HL-60/S4 (cell line): ENCODE results near the gene JMJD1C.
"Not testable (repeated sequence)": the region's sequence is repeated elsewhere in the genome, so short reads cannot be mapped to it uniquely, and the experiment has no call there.

ENCODE experiments used
- in situ Hi-C: fragments of 300-500 bp; cut with MboI; formaldehyde crosslinking; loops from 2 replicates; pipeline ENCODE4 v1.14.3; 2022; ENCODE audit warnings: low sequenced_read_pairs

JMJD1C gene, protein sequence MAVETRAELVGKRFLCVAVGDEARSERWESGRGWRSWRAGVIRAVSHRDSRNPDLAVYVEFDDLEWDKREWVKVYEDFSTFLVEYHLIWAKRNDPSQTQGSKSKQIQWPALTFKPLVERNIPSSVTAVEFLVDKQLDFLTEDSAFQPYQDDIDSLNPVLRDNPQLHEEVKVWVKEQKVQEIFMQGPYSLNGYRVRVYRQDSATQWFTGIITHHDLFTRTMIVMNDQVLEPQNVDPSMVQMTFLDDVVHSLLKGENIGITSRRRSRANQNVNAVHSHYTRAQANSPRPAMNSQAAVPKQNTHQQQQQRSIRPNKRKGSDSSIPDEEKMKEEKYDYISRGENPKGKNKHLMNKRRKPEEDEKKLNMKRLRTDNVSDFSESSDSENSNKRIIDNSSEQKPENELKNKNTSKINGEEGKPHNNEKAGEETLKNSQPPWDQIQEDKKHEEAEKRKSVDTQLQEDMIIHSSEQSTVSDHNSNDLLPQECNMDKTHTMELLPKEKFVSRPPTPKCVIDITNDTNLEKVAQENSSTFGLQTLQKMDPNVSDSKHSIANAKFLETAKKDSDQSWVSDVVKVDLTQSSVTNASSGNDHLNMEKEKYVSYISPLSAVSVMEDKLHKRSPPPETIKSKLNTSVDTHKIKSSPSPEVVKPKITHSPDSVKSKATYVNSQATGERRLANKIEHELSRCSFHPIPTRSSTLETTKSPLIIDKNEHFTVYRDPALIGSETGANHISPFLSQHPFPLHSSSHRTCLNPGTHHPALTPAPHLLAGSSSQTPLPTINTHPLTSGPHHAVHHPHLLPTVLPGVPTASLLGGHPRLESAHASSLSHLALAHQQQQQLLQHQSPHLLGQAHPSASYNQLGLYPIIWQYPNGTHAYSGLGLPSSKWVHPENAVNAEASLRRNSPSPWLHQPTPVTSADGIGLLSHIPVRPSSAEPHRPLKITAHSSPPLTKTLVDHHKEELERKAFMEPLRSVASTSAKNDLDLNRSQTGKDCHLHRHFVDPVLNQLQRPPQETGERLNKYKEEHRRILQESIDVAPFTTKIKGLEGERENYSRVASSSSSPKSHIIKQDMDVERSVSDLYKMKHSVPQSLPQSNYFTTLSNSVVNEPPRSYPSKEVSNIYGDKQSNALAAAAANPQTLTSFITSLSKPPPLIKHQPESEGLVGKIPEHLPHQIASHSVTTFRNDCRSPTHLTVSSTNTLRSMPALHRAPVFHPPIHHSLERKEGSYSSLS (N-terminal part only)

DNA sequence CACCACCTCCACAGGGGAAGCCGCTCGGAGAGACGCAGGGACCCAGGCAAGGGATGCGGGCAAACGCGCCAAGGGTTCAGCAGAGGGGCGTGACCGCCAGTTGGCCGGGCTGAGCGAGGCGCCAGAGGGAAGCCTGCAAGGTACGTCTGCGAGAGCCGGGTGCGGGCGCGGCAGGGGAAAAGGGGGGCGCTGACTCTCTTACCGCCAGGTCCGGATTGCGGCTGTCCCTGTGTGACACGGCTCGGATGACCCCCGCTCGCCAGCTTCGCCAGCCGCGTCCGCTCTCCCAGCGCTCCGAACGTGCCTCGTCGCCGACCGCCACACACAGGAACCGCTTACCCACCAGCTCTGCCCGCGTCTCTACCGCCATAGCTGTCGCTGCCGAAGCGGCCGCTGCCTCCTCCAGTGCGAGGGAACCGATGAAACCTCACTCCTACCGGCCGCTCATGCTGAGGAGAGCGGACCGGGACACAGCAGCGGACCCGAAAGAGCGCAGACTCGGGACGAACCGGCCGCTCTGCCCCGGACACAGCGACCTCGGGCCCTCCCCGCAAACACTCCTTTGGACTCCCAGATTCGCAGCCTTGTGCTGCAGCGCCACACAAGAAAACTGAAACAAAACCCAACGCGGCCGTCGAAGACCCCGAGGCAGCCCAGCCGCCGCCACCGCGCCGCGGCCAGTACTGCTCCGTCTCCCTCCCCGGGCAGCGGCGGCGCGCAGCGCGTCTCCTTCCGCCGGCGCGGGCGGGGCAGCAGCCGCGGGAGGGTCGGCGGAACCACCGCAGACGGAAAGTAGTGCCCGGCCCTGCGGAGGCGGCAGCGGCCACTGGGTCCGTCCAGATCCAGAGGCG lies at the start of gene JMJD1C:
Gene JMJD1C (minus strand): TSS at position 685 of the 851 bp plus-strand sequence. CDS start 315 bp downstream, at position 370.
- in situ Hi-C loops: no loop called here

DNA sequence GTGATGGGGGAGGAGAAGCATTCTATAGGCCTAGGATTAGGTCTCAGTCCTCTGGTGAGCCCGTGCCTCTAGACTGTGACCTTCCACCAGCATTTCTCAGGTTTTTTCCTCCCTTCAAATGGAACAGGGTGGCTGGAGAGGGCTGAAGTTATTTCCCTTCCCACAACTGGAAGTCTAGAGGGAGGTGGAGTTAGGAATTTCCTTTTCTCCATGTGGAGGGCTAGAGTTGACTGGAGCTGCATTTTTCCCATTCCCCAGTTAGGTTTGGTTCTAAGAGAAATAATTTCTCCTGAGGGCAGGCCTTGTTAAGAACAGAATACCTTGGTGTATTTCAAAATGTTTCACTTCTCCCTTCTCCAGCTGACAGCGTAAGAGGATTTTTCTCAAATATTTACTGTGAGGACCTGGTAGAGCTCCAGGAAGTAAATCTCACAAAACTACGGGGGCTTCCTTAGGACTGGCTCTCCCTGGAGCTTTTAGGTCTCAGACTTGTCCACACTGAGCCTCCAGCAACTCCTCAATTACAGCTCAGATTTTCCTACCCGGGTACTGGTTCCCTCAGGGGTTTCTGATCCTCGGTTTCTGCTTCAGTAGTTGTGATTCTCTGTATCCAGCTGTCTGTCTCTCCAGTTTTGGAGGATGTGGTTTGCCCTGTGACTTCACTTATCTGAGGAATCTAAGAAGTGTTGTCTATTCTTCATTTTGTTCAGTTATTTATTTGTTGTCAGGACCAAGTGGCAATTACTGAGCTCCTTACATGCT lies 49.4 kb upstream of the JMJD1C start:
- in situ Hi-C loops: no loop called here

DNA sequence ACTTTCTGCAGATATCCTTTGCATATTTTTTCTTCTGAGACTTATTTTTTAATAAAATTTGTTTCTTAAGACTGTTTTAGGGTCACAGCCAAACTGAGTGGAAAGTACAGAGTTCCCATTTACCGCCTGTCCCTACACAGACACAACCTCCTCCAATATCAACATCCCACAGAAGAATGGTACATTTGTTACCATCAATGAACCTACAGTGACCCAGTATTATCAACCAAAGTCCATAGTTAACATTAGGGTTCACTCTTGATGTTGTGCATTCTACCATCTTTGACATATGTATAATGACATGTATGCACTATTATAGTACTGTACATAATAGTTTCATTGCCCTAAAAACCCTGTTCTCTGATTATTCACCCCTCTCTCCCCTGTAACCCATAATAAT lies 40.8 kb upstream of the JMJD1C start:
- in situ Hi-C loops: no loop called here

DNA sequence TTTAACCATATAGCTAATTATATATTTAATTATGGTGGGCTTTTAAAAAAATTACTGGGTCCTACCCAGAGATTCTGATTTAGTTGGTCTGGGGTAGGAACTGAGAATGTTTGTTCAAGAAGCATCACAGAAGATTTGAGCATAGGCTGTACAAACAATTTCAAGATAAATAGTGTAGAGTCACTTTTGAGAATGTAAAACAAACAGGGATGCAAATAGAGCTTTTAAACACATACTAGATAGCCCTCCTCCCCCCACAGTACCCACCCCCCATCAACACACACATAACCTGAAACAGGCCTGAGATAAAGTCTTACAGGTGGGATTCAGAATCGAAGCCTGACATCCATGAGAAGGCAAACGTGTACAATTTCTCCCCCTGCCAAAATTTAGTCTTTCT lies 39.8 kb upstream of the JMJD1C start:
- in situ Hi-C loops: no loop called here

DNA sequence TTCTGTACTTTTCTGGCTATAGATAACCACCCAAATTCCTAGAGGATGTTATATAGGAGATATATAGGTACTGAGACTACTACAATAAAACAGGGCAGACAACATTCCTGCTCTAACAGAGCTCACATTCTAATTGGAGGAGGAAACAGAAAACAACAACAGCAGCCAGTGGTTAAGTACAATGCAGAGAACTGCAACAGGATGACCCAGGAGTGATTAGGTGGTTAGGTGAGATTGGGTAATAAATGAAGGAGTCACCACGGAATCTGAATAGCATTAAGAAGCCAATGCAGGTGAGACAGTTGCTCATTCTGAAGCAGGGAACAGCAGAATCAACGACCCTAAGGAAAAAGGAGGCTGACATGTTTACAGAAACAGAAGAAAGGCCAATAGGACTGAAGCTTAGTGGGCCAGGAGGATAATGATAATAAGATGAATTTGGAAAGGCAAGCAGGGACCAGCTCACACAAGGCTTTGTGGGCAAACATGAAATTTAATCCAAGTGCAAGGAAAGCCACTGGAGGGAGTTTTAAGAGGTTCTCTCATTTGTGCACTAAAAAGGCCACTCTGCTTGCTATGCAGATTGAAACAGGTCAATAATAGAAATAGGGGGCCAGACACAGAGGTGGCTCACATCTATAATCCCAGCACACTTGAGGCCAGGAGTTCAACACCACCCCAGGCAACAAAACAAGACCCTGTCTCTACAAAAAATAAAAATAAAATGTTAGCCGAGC lies 38.5 kb upstream of the JMJD1C start:
- in situ Hi-C loops: no loop called here

DNA sequence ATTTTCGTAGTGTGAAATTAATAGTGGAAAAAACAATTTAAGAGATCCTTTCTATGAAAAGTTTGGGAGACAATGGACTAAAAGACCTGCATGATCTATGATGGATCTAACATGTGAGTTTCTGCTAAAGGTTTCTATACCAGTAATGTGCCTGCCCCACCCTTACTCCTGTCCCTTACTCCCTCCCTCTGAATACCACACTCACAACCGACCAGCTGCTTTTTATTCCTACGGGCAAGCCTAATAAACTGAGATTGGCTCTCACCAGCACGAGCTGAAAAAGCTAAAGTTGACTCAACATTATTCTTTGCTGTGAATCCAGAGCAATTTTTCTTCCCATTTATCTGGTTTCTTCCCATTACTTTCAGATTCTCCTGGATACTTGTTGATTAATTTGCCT lies 37.6 kb upstream of the JMJD1C start:
- in situ Hi-C loops: no loop called here

DNA sequence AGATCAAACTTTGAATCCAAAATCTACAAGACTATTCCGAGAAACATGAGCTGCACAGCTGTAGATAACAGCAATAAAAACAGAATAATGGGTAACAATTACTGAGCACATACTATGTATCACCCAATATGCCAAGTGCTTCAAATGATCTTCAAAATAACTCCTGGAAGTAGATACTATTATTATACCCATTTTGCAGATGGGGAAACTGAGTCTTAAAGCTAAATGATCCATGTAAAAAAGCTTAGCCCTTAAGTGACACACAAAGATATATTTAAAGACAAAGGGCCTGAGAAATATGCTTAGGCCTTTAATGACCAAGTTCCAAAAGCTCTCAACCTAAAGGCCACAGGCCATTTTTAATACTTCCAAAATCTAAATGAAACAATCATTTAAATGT lies 37.1 kb upstream of the JMJD1C start:
- in situ Hi-C loops: no loop called here

DNA sequence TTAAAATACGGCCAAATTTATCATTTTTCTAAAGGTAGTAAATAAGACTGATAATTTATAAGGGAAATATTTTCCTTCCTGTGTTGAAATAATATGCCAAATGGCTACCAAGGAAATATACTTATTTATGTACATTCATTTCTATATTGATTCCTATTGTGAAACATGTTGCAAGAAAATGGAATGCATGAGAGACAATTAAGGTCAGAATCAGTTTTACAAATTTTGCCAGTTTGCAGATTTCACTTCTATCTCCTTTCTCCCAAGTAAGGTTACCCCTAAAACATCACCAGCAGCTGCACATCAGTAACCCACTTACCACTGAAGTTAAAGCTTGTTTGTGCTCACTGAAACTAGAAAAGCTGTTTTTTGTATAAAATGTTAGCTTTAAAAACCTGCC lies 36.2 kb upstream of the JMJD1C start:
- in situ Hi-C loops: no loop called here

DNA sequence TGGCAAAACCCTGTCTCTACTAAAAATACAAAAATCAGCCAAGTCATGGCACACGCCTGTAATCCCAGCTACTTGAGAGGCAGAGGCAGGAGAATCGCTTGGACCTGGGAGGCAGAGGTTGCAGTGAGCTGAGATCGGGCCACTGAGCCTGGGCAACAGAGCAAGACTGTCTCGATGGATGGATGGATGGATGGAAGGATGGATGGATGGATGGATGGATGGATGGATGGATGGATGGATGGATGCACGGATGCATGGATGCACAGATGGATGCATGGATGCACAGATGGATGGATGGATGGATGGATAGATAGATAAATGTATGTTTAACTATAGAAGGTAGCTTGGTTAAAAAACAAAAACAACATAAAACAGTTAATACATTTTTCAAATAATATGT lies 34.8 kb upstream of the JMJD1C start:
- in situ Hi-C loops: not testable (repeated sequence)

DNA sequence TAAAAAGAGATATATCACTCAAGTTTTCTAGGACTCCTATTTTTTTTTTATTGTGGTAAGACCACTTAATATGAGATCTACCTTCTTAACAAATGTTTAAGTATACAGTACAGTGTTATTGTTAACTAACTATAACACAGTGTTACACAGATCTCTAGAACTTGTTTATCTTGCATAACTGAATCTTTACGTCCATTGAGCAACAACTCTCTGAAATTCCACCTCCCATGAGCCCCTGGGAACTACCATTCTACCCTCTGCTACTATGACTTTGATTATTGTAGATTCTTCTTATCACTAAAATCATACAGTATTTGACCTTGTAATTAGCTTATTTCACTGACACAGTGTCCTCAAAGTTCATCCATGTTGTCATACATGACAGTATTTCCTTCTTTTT lies 32.9 kb upstream of the JMJD1C start:
- in situ Hi-C loops: no loop called here

DNA sequence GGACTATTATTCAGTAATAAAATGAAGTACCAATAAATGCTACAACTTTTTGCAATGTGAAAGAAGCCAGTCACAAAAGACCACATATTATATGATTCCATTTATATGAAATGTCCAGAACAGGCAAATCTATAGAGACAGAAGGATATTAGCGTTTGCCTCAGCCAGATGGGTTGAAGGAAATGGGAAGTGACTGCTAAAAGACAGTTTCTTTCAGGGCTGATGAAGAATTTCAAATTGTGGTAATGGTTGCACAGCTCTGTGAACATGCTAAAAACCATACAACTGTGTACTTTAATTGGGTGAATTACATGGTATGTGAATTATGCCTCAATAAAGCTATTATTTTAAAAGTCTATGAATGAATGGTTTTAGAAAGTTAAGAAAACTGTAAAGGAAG lies 31.5 kb upstream of the JMJD1C start:
- in situ Hi-C loops: no loop called here

DNA sequence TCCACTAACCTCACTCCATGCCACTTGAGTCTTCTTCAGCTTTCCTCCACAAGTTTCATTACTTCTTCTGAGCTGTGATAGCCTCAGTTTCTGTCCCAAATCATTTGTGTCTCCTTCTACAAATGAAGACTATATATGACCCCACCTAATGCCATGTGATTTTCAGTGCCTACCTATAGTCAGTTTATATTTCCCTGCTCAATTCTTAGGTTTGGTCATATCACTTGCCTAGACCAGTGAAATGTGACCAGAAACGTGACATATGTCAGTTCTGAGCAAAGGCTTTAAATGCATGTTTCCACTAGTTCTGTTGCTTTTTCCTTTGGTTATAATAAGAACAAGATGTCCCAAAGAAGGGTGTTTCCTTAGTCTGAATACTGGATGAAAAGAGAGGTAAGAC lies 30.8 kb upstream of the JMJD1C start:
- in situ Hi-C loops: no loop called here

DNA sequence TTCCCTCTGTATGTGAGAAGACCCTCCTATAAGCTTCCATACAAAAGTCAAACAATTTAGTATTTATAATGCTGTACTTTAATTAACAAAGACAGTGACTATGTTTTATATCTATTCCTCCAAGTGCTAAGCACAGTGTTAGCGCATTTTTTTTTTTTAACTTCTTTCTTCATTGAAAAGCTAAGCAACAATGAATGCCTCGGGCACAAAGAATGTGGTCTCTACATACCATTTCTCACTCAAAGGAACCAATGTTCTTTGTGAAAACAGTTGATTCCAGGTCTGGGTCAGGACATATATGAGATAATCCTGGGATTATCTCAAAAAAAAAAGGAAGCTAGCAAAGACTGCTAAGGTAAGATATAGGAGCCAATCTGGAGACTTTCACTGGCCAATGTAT lies 29.2 kb upstream of the JMJD1C start:
- in situ Hi-C loops: no loop called here

DNA sequence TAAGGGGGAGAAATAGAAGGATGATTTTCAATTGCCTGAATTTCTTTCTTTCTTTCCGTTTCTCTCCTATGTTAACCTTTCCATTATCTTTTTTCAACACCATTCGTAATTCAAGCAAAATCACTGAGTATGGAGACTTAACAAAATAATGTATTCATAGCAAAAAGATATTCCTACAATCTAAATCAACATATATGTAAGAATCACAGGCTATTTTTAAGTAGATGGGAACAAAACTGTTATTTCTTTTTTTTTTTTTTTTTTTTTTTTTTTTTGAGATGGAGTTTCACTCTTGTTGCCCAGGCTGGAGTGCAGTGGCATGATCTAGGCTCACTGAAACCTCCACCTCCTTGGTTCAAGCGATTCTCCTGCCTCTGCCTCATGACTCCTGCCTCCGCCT lies 27.2 kb upstream of the JMJD1C start:
- in situ Hi-C loops: no loop called here

DNA sequence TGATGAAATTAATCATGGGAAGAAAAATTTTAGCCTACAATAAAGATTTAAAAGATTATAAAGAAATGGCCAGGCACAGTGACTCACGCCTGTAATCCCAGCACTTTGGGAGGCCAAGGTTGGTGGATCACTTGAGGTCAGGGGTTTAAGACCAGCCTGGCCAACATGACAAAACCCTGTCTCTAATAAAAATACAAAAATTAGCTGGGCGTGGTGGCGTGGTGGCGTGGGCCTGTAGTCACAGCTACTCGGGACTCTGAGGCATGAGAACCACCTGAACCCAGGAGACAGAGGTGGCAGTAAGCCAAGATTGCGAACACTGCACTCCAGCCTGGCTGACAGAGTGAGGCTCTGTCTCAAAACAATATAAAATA lies 26.5 kb upstream of the JMJD1C start:
- in situ Hi-C loops: not testable (repeated sequence)

DNA sequence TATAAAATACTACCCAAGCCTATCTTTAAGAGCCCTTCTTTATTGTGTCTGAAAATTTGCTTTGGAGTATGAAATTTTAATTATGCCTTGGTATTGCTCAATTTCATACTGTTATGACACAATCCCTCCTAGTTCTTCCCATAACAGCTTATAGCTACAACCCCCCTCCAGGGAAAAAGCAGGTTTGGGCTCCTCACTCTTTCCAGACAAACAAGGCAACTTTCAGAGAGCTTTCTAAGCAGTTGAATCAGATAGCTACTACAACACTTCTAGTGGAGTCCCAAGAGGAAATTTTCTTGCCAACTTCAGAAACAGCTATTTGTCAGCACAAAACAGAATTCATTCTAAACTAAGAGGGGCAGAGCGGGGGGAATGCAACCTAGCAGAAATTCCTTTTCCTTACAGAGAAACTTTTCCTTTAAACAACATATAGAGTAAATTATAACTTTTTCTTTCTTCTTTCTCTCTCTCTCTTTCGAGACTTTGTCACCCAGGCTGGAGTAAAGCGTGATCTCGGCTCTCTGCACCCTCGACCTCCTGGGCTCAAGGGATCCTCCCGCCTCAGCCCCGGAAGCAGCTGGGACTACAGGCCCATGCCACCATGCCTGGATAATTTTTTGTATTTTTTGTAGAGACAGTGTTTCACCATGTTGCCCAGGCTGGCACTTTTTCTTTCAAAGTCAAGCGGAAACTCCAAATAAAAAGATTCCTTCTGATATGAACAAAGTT lies 26.0 kb upstream of the JMJD1C start:
- in situ Hi-C loops: no loop called here

DNA sequence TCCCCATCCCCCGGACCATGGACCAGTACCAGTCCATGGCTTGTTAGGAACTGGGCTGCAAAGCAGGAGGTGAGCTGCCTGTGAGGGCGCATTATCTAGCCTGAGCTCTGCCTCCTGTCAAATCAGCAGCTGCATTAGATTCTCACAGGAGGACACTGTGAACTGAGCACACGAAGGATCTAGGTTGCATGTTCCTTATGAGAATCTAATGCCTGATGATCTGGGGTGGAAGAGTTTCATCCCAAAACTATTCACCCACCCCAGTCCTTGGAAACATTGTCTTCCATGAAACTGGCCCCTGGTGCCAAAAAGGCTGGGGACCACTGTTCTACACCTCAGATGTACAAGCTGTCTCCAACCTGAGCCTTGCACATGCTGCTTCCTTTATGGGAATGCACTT lies 24.1 kb upstream of the JMJD1C start:
- in situ Hi-C loops: no loop called here

DNA sequence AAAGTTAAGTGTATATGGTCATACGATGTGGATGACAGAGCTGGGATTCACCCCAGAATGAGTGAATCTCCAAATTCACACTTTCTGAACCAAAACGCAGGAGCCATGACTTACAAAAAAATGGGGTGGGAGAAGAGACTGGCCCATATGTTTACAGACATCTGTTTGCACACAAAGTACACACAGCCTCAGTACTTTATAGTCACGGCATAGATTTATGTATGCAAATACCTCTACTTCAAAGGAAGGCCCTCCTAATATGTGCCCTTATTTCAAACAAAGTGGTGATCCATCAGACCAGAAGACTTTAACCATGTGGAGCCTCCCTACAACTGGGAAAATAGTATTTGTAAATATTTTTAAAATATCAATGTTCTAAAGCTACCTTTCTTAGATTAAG lies 22.2 kb upstream of the JMJD1C start:
- in situ Hi-C loops: no loop called here
